Liver (tissue), 3 donors: ENCODE measurements around the gene HES3.

Experiments used
- ATF3 ChIP-seq: IDR thresholded peaks from 2 replicates; pipeline ENCODE4 v1.6.1; 2016; ENCODE audit warnings: antibody characterized with exemption
- YY1 ChIP-seq: IDR thresholded peaks from 2 replicates; pipeline ENCODE4 v1.6.1; 2016; ENCODE audit warnings: antibody characterized with exemption, mild to moderate bottlenecking
- TF ChIP-seq, protein P1 (sequence below): fragments of 150-350 bp; IDR thresholded peaks from 2 replicates; pipeline ENCODE4 v1.5.1; 2017; ENCODE audit warnings: improper control_type of control experiment, low read depth, low read length; ENCODE audit not compliant: missing input control
- donor health status: healthy.
- donor health status: healthy.

DNA sequence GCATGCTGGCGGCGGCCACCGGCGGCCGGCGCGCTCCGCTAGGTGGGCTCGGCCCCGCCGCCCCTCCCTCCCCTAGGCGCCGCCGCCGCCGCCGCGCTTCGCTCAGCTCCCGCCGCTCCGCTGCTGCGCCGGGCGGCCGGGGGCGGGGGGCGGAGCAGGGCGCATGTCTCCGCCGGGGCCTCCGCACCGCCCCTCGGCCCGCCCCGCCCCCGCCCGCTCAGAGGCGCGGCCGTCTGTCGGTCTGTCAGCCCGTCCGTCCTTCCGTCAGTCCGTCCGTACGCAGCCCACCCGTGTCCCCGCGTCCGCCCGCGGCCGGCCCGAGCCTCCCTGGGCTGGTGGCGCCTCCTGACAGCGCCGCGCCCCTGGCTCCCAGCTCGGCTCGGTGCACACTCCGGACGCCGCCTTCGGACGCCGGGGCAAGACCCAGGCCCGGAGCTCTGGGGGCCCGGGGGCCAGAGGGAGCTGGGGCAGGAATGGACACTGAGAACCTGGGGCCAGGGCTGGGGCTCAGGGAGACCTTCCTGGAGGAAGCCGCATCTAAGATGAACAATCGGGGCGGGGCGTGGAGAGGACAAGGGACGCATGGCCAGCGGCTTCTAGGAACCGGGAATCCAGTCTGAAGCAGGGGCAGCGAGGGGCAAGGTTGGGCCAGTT lies 17.1 kb downstream of the HES3 start, which contains the start of gene GPR153:
- TF ChIP-seq, protein P1, sequence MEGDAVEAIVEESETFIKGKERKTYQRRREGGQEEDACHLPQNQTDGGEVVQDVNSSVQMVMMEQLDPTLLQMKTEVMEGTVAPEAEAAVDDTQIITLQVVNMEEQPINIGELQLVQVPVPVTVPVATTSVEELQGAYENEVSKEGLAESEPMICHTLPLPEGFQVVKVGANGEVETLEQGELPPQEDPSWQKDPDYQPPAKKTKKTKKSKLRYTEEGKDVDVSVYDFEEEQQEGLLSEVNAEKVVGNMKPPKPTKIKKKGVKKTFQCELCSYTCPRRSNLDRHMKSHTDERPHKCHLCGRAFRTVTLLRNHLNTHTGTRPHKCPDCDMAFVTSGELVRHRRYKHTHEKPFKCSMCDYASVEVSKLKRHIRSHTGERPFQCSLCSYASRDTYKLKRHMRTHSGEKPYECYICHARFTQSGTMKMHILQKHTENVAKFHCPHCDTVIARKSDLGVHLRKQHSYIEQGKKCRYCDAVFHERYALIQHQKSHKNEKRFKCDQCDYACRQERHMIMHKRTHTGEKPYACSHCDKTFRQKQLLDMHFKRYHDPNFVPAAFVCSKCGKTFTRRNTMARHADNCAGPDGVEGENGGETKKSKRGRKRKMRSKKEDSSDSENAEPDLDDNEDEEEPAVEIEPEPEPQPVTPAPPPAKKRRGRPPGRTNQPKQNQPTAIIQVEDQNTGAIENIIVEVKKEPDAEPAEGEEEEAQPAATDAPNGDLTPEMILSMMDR, result no peak
- TF ChIP-seq YY1, result no peak
- no peak for TF ChIP-seq ATF3
